Panc1 (cell line): ENCODE results near the gene FAM131B. TPM values are rescaled to one million over a fixed set of nuclear protein-coding genes. Genes with fewer than 3 reads are reported as not detected.

Source experiments
- ATAC-seq: fragments of 200-7000 bp; cut with Tn5 transposase; 2 replicates; pipeline ENCODE4 v1.9.1; 2020; ENCODE audit warnings: mild to moderate bottlenecking, moderate library complexity
- BruUV-seq: library from RNA; stranded (reverse); fragments of 400-500 nt; replicated peaks from 2 replicates; lab custom pipeline; 2021; lab: Mats Ljungman, UMichigan
- CTCF ChIA-PET: fragments of 300-600 bp; sonication (Branson Sonifier 250); formaldehyde crosslinking; loops from one replicate; lab custom pipeline; 2022; ENCODE audit warnings: antibody characterized with exemption; lab: Charles Lee
- POLR2A ChIA-PET: fragments of 300-600 bp; sonication (Branson Sonifier 250); formaldehyde crosslinking; loops from one replicate; lab custom pipeline; 2022; ENCODE audit warnings: antibody characterized with exemption; lab: Charles Lee
- DNase-seq: peaks from one replicate; pipeline ENCODE4 v3.0.0-alpha.2; 2010; ENCODE audit warnings: low read depth, low spot score
- H3K27ac ChIP-seq: 2 replicates; pipeline ENCODE4 v1.5.1; 2011; ENCODE audit warnings: mild to moderate bottlenecking, low read length, inconsistent platforms
- H3K27me3 ChIP-seq: fragments of 200-500 bp; sonication (Bioruptor generic); 2 replicates; pipeline ENCODE4 v1.6.0; 2014; ENCODE audit warnings: low read length, inconsistent platforms; ENCODE audit not compliant: control insufficient read depth, insufficient read depth
- H3K36me3 ChIP-seq: fragments of 200-500 bp; sonication (Bioruptor generic); 2 replicates; pipeline ENCODE4 v1.5.1; 2014; ENCODE audit warnings: inconsistent platforms, mild to moderate bottlenecking, low read length, moderate library complexity; ENCODE audit not compliant: control insufficient read depth, insufficient read depth
- H3K4me1 ChIP-seq: 2 replicates; pipeline ENCODE4 v1.5.1; 2011; ENCODE audit warnings: inconsistent platforms, mild to moderate bottlenecking, low read length, moderate library complexity; ENCODE audit not compliant: control insufficient read depth, insufficient read depth
- H3K4me3 ChIP-seq, 2 experiments: 2 replicates each; pipeline ENCODE4 v1.5.1; 2011 to 2012; ENCODE audit warnings: low read depth in 2 of 2, low read length in 2 of 2, mild to moderate bottlenecking in 2 of 2, inconsistent platforms in 1 of 2, moderate library complexity in 1 of 2
- H3K9me3 ChIP-seq: fragments of 200-500 bp; sonication (Bioruptor generic); 2 replicates; pipeline ENCODE4 v1.5.1; 2014; ENCODE audit warnings: low read depth, mild to moderate bottlenecking, inconsistent platforms, low read length, moderate library complexity; ENCODE audit not compliant: control insufficient read depth, insufficient read depth
- POLR2AphosphoS5 ChIP-seq: IDR thresholded peaks from 2 replicates; pipeline ENCODE4 v1.6.1; 2012; ENCODE audit warnings: mild to moderate bottlenecking, low read depth, low read length, moderate library complexity
- SIN3A ChIP-seq: IDR thresholded peaks from 2 replicates; pipeline ENCODE4 v1.6.1; 2012; ENCODE audit warnings: low read depth, mild to moderate bottlenecking, low read length, moderate library complexity, borderline replicate concordance; ENCODE audit not compliant: insufficient read depth
- TCF7L2 ChIP-seq: IDR thresholded peaks from 2 replicates; pipeline ENCODE4 v1.6.1; 2011; ENCODE audit warnings: mild to moderate bottlenecking, low read depth, low read length, inconsistent platforms
- in situ Hi-C: cut with HindIII; loops from 2 replicates; pipeline ENCODE4 v1.10.0; 2016; ENCODE audit warnings: low sequenced_read_pairs, low pct_unique_long_range_greater_than_20kb
- intact Hi-C: fragments of 100-400 bp; cut with micrococcal nuclease; formaldehyde crosslinking; loops from one replicate; pipeline ENCODE4 v1.10.0; 2022; ENCODE audit not compliant: unreplicated experiment
- total RNA-seq: library from RNA; stranded (reverse); gene quantifications from one replicate; pipeline ENCODE4 v1.2.1, GENCODE V29; 2021; ENCODE audit not compliant: unreplicated experiment
- TF ChIP-seq, protein P1 (sequence below): fragments of 450-650 bp; IDR thresholded peaks from 2 replicates; pipeline ENCODE4 v1.5.1; 2017; ENCODE audit warnings: mild to moderate bottlenecking
- TF ChIP-seq, protein P2 (sequence below), 2 experiments: IDR thresholded peaks; 2 replicates each; pipeline ENCODE4 v1.6.1; 2011 to 2012; ENCODE audit warnings: low read depth in 2 of 2, control low read depth in 1 of 2, low read length in 1 of 2, mild to moderate bottlenecking in 1 of 2, moderate library complexity in 1 of 2; ENCODE audit not compliant: insufficient read depth in 1 of 2

FAM131B gene
- total RNA-seq, 1 experiment from 2014 or later: 1.5 TPM

DNA sequence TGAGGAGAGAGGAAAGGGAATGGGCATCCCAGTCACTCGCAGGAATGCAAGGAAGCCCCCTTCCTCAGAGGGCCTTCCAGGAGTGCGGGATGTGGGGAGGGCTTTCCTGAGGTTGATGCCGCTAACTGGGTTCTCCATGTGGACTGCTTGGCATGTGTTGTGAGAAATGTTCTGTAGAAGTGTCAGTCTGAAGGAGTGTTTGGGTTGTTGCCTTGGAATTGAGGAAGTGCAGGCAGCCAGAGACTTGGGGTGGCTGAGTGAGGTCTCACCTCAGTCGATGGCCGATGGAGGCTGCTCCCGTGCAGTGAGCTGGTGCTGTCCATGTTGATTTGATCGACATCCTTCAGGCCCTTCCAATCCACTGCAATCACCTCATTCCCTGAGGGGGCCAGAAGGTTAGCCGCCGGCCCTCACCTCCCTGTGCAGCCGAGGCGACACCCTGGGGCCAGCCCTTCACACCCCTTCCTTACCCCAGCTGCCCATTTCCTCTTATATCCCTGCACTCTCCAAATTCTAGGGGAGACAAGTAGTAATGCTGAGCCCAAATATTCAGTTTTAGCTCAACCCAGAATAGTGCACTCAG is 2.7 kb downstream of the FAM131B start:
- in situ Hi-C loops (no loop called here), intact Hi-C loops (no loop called here)
- Histone ChIP-seq H3K9me3 (no peaks in the 10 kb centered on the region), H3K4me1 (no peaks in the 10 kb centered on the region), H3K27ac (no peak overlapping the region), H3K27me3 (peaks cover 20% of the 10 kb centered on the region), H3K4me3 (no peak overlapping the region), H3K36me3 (no peaks in the 10 kb centered on the region)
- CTCF ChIA-PET: no interaction called here
- POLR2A ChIA-PET: no interaction called here
- DNase-seq: no peak
- no TSS peak for BruUV-seq
- no peak for ATAC-seq
- TF ChIP-seq TCF7L2: no peak
- no peak for TF ChIP-seq SIN3A
- TF ChIP-seq, protein P1, sequence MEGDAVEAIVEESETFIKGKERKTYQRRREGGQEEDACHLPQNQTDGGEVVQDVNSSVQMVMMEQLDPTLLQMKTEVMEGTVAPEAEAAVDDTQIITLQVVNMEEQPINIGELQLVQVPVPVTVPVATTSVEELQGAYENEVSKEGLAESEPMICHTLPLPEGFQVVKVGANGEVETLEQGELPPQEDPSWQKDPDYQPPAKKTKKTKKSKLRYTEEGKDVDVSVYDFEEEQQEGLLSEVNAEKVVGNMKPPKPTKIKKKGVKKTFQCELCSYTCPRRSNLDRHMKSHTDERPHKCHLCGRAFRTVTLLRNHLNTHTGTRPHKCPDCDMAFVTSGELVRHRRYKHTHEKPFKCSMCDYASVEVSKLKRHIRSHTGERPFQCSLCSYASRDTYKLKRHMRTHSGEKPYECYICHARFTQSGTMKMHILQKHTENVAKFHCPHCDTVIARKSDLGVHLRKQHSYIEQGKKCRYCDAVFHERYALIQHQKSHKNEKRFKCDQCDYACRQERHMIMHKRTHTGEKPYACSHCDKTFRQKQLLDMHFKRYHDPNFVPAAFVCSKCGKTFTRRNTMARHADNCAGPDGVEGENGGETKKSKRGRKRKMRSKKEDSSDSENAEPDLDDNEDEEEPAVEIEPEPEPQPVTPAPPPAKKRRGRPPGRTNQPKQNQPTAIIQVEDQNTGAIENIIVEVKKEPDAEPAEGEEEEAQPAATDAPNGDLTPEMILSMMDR: no peak
- TF ChIP-seq, protein P2, sequence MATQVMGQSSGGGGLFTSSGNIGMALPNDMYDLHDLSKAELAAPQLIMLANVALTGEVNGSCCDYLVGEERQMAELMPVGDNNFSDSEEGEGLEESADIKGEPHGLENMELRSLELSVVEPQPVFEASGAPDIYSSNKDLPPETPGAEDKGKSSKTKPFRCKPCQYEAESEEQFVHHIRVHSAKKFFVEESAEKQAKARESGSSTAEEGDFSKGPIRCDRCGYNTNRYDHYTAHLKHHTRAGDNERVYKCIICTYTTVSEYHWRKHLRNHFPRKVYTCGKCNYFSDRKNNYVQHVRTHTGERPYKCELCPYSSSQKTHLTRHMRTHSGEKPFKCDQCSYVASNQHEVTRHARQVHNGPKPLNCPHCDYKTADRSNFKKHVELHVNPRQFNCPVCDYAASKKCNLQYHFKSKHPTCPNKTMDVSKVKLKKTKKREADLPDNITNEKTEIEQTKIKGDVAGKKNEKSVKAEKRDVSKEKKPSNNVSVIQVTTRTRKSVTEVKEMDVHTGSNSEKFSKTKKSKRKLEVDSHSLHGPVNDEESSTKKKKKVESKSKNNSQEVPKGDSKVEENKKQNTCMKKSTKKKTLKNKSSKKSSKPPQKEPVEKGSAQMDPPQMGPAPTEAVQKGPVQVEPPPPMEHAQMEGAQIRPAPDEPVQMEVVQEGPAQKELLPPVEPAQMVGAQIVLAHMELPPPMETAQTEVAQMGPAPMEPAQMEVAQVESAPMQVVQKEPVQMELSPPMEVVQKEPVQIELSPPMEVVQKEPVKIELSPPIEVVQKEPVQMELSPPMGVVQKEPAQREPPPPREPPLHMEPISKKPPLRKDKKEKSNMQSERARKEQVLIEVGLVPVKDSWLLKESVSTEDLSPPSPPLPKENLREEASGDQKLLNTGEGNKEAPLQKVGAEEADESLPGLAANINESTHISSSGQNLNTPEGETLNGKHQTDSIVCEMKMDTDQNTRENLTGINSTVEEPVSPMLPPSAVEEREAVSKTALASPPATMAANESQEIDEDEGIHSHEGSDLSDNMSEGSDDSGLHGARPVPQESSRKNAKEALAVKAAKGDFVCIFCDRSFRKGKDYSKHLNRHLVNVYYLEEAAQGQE (IDR thresholded peaks at IDR 0.05; ENCODE audit: insufficient read depth in 1 of 2, low read depth in 2 of 2, low read length in 1 of 2): no peak
- TF ChIP-seq POLR2AphosphoS5: no peak

DNA sequence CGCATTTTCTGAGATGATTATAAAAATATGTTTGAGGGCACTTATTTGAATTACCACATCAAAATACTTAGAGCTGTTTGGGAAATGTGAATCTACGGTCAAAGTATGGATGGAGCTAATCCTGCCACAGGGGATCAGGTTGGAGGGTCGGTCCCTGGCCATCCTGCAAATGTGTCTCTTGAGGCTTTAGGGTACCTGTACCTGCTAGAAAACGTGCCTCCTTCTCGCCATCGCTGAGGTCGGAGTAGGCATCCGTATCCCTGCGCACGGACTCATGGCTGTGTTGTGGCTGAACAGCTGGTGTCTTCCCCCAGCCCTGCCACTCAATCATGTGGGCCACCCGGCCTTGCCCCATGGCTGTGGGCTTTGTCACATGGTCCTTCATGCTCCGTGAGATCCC is 3.9 kb downstream of the FAM131B start:
- H3K27ac ChIP-seq: no peak overlapping the region
- DNase-seq (no peak), ATAC-seq (no peak)
- ChIA-PET CTCF (no interaction called here), POLR2A (no interaction called here)
- in situ Hi-C loops: no loop called here
- H3K4me1 ChIP-seq: no peaks in the 10 kb centered on the region
- H3K4me3 ChIP-seq: no peak overlapping the region
- no peaks in the 10 kb centered on the region for H3K36me3 ChIP-seq
- H3K27me3 ChIP-seq: peaks cover 10% of the 10 kb centered on the region
- no TSS peak for BruUV-seq
- TF ChIP-seq SIN3A (no peak), TCF7L2 (no peak), POLR2AphosphoS5 (no peak)
- TF ChIP-seq, protein P1: no peak
- TF ChIP-seq, protein P2 (IDR thresholded peaks at IDR 0.05; ENCODE audit: insufficient read depth in 1 of 2, low read depth in 2 of 2, low read length in 1 of 2): no peak
- H3K9me3 ChIP-seq: no peaks in the 10 kb centered on the region
- intact Hi-C loops: no loop called here
